HCT116 (cell line): ENCODE results near the gene AHI1. TPM values are rescaled to one million over a fixed set of nuclear protein-coding genes. Genes with fewer than 3 reads are reported as not detected.

Experiments used
- ATAC-seq: fragments of 200-7000 bp; cut with Tn5 transposase; 2 replicates; pipeline ENCODE4 v1.9.1; 2020; ENCODE audit warnings: mild to moderate bottlenecking, moderate library complexity
- BruUV-seq: library from RNA; stranded (reverse); fragments of 400-500 nt; replicated peaks from 2 replicates; lab custom pipeline; 2021; lab: Mats Ljungman, UMichigan
- CTCF ChIA-PET: fragments of 300-600 bp; sonication (Branson Sonifier 250); formaldehyde crosslinking; loops from one replicate; lab custom pipeline; 2021; ENCODE audit warnings: antibody characterized with exemption; lab: Charles Lee
- POLR2A ChIA-PET: fragments of 300-600, 350-600 bp; sonication (Branson Sonifier 250); formaldehyde crosslinking; loops from one replicate; lab custom pipeline; 2021; ENCODE audit warnings: antibody characterized with exemption; lab: Charles Lee
- RAD21 ChIA-PET, 2 experiments: fragments of 300-600 bp; sonication (Branson Sonifier 250); formaldehyde crosslinking; loops; one replicate each; lab custom pipeline; 2023; ENCODE audit warnings: low total read pairs in 2 of 2; ENCODE audit not compliant: uncharacterized antibody in 2 of 2, unreplicated experiment in 2 of 2, low non-redundant PET in 1 of 2; lab: Charles Lee
- DNase-seq: peaks from one replicate; pipeline ENCODE4 v3.0.0-alpha.2; 2010; ENCODE audit warnings: low read depth, low spot score
- H2AFZ ChIP-seq: fragments of 200-600 bp; shearing (Covaris generic), sonication (generic); 2 replicates; pipeline ENCODE4 v1.6.1; 2017; ENCODE audit warnings: low read depth, mixed run types, mixed read lengths, antibody characterized with exemption, low read length; ENCODE audit not compliant: poor library complexity, severe bottlenecking
- H3K27ac ChIP-seq: 2 replicates; pipeline ENCODE4 v1.5.1; 2012; ENCODE audit warnings: low read depth, low read length
- H3K27me3 ChIP-seq: fragments of 200-600 bp; sonication (generic); 2 replicates; pipeline ENCODE4 v1.6.1; 2016; ENCODE audit warnings: mixed run types, low read length, mixed read lengths; ENCODE audit not compliant: insufficient read depth
- H3K36me3 ChIP-seq, 2 experiments: fragments of 200-500 bp in 1 of 2; fragments of 200-600 bp in 1 of 2; sonication (Bioruptor generic) in 1 of 2; sonication (generic) in 1 of 2; 2 replicates each; pipeline versions ENCODE4 v1.5.1 to v1.6.1; 2014 to 2016; ENCODE audit warnings: low read length in 2 of 2, inconsistent platforms in 1 of 2, mixed read lengths in 1 of 2, mixed run types in 1 of 2; ENCODE audit not compliant: insufficient read depth in 2 of 2, control insufficient read depth in 1 of 2
- H3K4me1 ChIP-seq, 2 experiments: fragments of 200-600 bp in 1 of 2; sonication (generic) in 1 of 2; 2 replicates each; pipeline versions ENCODE4 v1.5.1 to v1.6.1; 2012 to 2017; ENCODE audit warnings: low read length in 2 of 2, inconsistent platforms in 1 of 2, mild to moderate bottlenecking in 1 of 2, mixed read lengths in 1 of 2, mixed run types in 1 of 2, moderate library complexity in 1 of 2; ENCODE audit not compliant: insufficient read depth in 2 of 2, control insufficient read depth in 1 of 2
- H3K4me2 ChIP-seq: fragments of 200-600 bp; sonication (generic); 2 replicates; pipeline ENCODE4 v1.6.1; 2017; ENCODE audit warnings: mixed run types, low read length, mixed read lengths
- H3K4me3 ChIP-seq, 2 experiments: fragments of 200-600 bp in 1 of 2; sonication (generic) in 1 of 2; replicated peaks in 1 of 2; 2 replicates each; pipeline ENCODE4 v1.5.1; 2011 to 2016; ENCODE audit warnings: low read length in 2 of 2, control low read depth in 1 of 2, low read depth in 1 of 2, mild to moderate bottlenecking in 1 of 2, mixed read lengths in 1 of 2, mixed run types in 1 of 2
- H3K79me2 ChIP-seq: fragments of 200-600 bp; sonication (generic); 2 replicates; pipeline ENCODE4 v1.6.1; 2017; ENCODE audit warnings: mild to moderate bottlenecking, mixed run types, low read length, moderate library complexity, mixed read lengths; ENCODE audit not compliant: insufficient read depth
- H3K9ac ChIP-seq: fragments of 200-600 bp; sonication (generic); 2 replicates; pipeline ENCODE4 v1.6.1; 2016; ENCODE audit warnings: low read length, mixed read lengths
- H3K9me2 ChIP-seq: fragments of 200-600 bp; sonication (generic), shearing (Covaris generic); 2 replicates; pipeline ENCODE4 v1.6.1; 2017; ENCODE audit warnings: mixed run types, mild to moderate bottlenecking, moderate library complexity; ENCODE audit not compliant: insufficient read depth
- H3K9me3 ChIP-seq, 2 experiments: fragments of 200-500 bp in 1 of 2; fragments of 200-600 bp in 1 of 2; sonication (Bioruptor generic) in 1 of 2; sonication (generic) in 1 of 2; 2 replicates each; pipeline ENCODE4 v1.6.1; 2014 to 2017; ENCODE audit warnings: low read length in 2 of 2, mixed read lengths in 2 of 2, inconsistent platforms in 1 of 2, low read depth in 1 of 2, mild to moderate bottlenecking in 1 of 2, mixed run types in 1 of 2, moderate library complexity in 1 of 2; ENCODE audit not compliant: control insufficient read depth in 1 of 2, insufficient read depth in 1 of 2
- H4K20me1 ChIP-seq: fragments of 200-600 bp; sonication (generic), shearing (Covaris generic); 2 replicates; pipeline ENCODE4 v1.6.1; 2017; ENCODE audit warnings: mixed run types, mild to moderate bottlenecking, moderate library complexity; ENCODE audit not compliant: insufficient read depth
- CBX3 ChIP-seq: IDR thresholded peaks from 2 replicates; pipeline ENCODE4 v1.6.1; 2012; ENCODE audit warnings: low read depth
- CEBPB ChIP-seq: IDR thresholded peaks from 2 replicates; pipeline ENCODE4 v1.6.1; 2012; ENCODE audit warnings: low read depth
- EGR1 ChIP-seq: IDR thresholded peaks from 2 replicates; pipeline ENCODE4 v1.6.1; 2012; ENCODE audit warnings: low read depth
- ELF1 ChIP-seq: IDR thresholded peaks from 2 replicates; pipeline ENCODE4 v1.6.1; 2012; ENCODE audit warnings: low read depth, borderline replicate concordance
- EZH2 ChIP-seq: fragments of 200-600 bp; sonication (generic); IDR thresholded peaks from 2 replicates; pipeline ENCODE4 v1.6.1; 2017; ENCODE audit warnings: antibody characterized with exemption, mixed run types
- EZH2phosphoT487 ChIP-seq: fragments of 200-600 bp; IDR thresholded peaks from 2 replicates; pipeline ENCODE4 v1.6.1; 2018; ENCODE audit warnings: antibody characterized with exemption, borderline replicate concordance
- FOSL1 ChIP-seq: IDR thresholded peaks from 2 replicates; pipeline ENCODE4 v1.6.1; 2012; ENCODE audit warnings: low read depth
- JUND ChIP-seq: IDR thresholded peaks from 2 replicates; pipeline ENCODE4 v1.6.1; 2012
- POLR2A ChIP-seq: IDR thresholded peaks from 2 replicates; pipeline ENCODE4 v1.7.0; 2011; ENCODE audit warnings: borderline replicate concordance; ENCODE audit not compliant: insufficient read depth, insufficient read length; ENCODE audit errors: extremely low read depth
- SIN3A ChIP-seq: IDR thresholded peaks from 2 replicates; pipeline ENCODE4 v1.6.1; 2012; ENCODE audit warnings: low read depth
- SRF ChIP-seq: IDR thresholded peaks from 2 replicates; pipeline ENCODE4 v1.6.1; 2012; ENCODE audit warnings: low read depth
- TCF7L2 ChIP-seq: IDR thresholded peaks from 2 replicates; pipeline ENCODE4 v1.7.0; 2011; ENCODE audit warnings: borderline replicate concordance, inconsistent platforms; ENCODE audit not compliant: insufficient read depth, insufficient read length; ENCODE audit errors: extremely low read depth
- ZFX ChIP-seq: fragments of 450-650 bp; IDR thresholded peaks from 2 replicates; pipeline ENCODE4 v1.6.1; 2017
- intact Hi-C: fragments of 100-400 bp; cut with micrococcal nuclease; formaldehyde crosslinking; loops from 2 replicates; pipeline ENCODE4 v1.10.0; 2022
- total RNA-seq: library from RNA; stranded (reverse); gene quantifications from one replicate; pipeline ENCODE4 v1.2.1, GENCODE V29; 2021; ENCODE audit not compliant: unreplicated experiment
- TF ChIP-seq, protein P1 (sequence below): IDR thresholded peaks from 2 replicates; pipeline ENCODE4 v1.6.1; 2011; ENCODE audit warnings: mild to moderate bottlenecking, low read length, moderate library complexity; ENCODE audit not compliant: insufficient replicate concordance; ENCODE audit errors: extremely low read depth
- TF ChIP-seq, protein P2 (sequence below): IDR thresholded peaks from 2 replicates; pipeline ENCODE4 v1.6.1; 2012
- TF ChIP-seq, protein P3 (sequence below): IDR thresholded peaks from 2 replicates; pipeline ENCODE4 v1.6.1; 2012; ENCODE audit warnings: low read depth
- TF ChIP-seq, protein P4 (sequence below), 3 experiments: fragments of 200-600 bp in 1 of 3; sonication (generic) in 1 of 3; IDR thresholded peaks in 2 of 3; conservative IDR thresholded peaks in 1 of 3; 2 replicates each; pipeline ENCODE4 v1.5.1; 2012 to 2017; ENCODE audit warnings: low read depth in 2 of 3, low read length in 2 of 3, antibody characterized with exemption in 1 of 3, borderline replicate concordance in 1 of 3, control low read depth in 1 of 3, mild to moderate bottlenecking in 1 of 3, mixed read lengths in 1 of 3, mixed run types in 1 of 3, moderate library complexity in 1 of 3; ENCODE audit not compliant: insufficient read depth in 1 of 3

The AHI1 gene
- total RNA-seq, 1 experiment from 2014 or later = 29.6 TPM

GRCh38 chr6:135300576-135300975 lies 197.0 kb downstream of the AHI1 start:
- Histone ChIP-seq H3K79me2 (no peaks in the 10 kb centered on the region), H4K20me1 (no peaks in the 10 kb centered on the region), H3K4me3 (no peak overlapping the region), H3K4me2 (no peak overlapping the region), H3K4me1 (no peaks in the 10 kb centered on the region), H3K27me3 (no peaks in the 10 kb centered on the region), H3K27ac (no peak overlapping the region), H3K9me3 (no peaks in the 10 kb centered on the region), H3K36me3 (no peaks in the 10 kb centered on the region), H3K9me2 (no peaks in the 10 kb centered on the region), H3K9ac (no peak overlapping the region), H2AFZ (no peak overlapping the region)
- ChIA-PET CTCF (no interaction called here), POLR2A (no interaction called here), RAD21 (no interaction called here)
- TF ChIP-seq TCF7L2 (no peak), CBX3 (no peak), JUND (no peak), ZFX (no peak), EZH2phosphoT487 (no peak), EZH2 (no peak), CEBPB (no peak), SIN3A (no peak), SRF (no peak), EGR1 (no peak), POLR2A (no peak), ELF1 (no peak), FOSL1 (no peak)
- TF ChIP-seq, protein P1, sequence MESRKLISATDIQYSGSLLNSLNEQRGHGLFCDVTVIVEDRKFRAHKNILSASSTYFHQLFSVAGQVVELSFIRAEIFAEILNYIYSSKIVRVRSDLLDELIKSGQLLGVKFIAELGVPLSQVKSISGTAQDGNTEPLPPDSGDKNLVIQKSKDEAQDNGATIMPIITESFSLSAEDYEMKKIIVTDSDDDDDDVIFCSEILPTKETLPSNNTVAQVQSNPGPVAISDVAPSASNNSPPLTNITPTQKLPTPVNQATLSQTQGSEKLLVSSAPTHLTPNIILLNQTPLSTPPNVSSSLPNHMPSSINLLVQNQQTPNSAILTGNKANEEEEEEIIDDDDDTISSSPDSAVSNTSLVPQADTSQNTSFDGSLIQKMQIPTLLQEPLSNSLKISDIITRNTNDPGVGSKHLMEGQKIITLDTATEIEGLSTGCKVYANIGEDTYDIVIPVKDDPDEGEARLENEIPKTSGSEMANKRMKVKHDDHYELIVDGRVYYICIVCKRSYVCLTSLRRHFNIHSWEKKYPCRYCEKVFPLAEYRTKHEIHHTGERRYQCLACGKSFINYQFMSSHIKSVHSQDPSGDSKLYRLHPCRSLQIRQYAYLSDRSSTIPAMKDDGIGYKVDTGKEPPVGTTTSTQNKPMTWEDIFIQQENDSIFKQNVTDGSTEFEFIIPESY = no peak
- TF ChIP-seq, protein P2, sequence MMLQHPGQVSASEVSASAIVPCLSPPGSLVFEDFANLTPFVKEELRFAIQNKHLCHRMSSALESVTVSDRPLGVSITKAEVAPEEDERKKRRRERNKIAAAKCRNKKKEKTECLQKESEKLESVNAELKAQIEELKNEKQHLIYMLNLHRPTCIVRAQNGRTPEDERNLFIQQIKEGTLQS = no peak
- TF ChIP-seq, protein P3, sequence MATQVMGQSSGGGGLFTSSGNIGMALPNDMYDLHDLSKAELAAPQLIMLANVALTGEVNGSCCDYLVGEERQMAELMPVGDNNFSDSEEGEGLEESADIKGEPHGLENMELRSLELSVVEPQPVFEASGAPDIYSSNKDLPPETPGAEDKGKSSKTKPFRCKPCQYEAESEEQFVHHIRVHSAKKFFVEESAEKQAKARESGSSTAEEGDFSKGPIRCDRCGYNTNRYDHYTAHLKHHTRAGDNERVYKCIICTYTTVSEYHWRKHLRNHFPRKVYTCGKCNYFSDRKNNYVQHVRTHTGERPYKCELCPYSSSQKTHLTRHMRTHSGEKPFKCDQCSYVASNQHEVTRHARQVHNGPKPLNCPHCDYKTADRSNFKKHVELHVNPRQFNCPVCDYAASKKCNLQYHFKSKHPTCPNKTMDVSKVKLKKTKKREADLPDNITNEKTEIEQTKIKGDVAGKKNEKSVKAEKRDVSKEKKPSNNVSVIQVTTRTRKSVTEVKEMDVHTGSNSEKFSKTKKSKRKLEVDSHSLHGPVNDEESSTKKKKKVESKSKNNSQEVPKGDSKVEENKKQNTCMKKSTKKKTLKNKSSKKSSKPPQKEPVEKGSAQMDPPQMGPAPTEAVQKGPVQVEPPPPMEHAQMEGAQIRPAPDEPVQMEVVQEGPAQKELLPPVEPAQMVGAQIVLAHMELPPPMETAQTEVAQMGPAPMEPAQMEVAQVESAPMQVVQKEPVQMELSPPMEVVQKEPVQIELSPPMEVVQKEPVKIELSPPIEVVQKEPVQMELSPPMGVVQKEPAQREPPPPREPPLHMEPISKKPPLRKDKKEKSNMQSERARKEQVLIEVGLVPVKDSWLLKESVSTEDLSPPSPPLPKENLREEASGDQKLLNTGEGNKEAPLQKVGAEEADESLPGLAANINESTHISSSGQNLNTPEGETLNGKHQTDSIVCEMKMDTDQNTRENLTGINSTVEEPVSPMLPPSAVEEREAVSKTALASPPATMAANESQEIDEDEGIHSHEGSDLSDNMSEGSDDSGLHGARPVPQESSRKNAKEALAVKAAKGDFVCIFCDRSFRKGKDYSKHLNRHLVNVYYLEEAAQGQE = no peak
- TF ChIP-seq, protein P4, sequence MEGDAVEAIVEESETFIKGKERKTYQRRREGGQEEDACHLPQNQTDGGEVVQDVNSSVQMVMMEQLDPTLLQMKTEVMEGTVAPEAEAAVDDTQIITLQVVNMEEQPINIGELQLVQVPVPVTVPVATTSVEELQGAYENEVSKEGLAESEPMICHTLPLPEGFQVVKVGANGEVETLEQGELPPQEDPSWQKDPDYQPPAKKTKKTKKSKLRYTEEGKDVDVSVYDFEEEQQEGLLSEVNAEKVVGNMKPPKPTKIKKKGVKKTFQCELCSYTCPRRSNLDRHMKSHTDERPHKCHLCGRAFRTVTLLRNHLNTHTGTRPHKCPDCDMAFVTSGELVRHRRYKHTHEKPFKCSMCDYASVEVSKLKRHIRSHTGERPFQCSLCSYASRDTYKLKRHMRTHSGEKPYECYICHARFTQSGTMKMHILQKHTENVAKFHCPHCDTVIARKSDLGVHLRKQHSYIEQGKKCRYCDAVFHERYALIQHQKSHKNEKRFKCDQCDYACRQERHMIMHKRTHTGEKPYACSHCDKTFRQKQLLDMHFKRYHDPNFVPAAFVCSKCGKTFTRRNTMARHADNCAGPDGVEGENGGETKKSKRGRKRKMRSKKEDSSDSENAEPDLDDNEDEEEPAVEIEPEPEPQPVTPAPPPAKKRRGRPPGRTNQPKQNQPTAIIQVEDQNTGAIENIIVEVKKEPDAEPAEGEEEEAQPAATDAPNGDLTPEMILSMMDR (IDR thresholded peaks at IDR 0.05 in 2 of 3, conservative IDR thresholded peaks at IDR 0.05 in 1 of 3; ENCODE audit: borderline replicate concordance in 1 of 3, insufficient read depth in 1 of 3, low read depth in 2 of 3, low read length in 2 of 3) = no peak
- BruUV-seq = no TSS peak
- ATAC-seq (no peak), DNase-seq (no peak)
- intact Hi-C loops = no loop called here
